Measurements from ENCODE around the gene SERBP1.

The SERBP1 gene

GRCh38 chr1:67434491-67434890 is 4.3 kb upstream of the SERBP1 start:
- TF ChIP-seq CTCF (IDR thresholded peaks at IDR 0.05; ENCODE audit: low read depth, low read length) = no peak
- no peak overlapping the region for H3K4me3 ChIP-seq (ENCODE audit: low read depth, low read length)
- DNase-seq (ENCODE audit: low read depth, low spot score) = no peak
- in situ Hi-C loops (cut with HindIII; ENCODE audit: low sequenced_read_pairs) = no loop called here

- TF ChIP-seq CTCF (IDR thresholded peaks at IDR 0.05; ENCODE audit: low read depth, low read length) = no peak
- no peak overlapping the region for H3K4me3 ChIP-seq (ENCODE audit: low read depth, low read length)
- DNase-seq (ENCODE audit: low read depth, low spot score) = no peak
- in situ Hi-C loops (cut with HindIII; ENCODE audit: low sequenced_read_pairs) = no loop called here
Measured at GRCh38 chr1:67433837-67434236, 3.6 kb upstream of the SERBP1 start.

- DNase-seq (ENCODE audit: low read depth, low spot score) = no peak
- no peak overlapping the region for H3K4me3 ChIP-seq (ENCODE audit: low read depth, low read length)
- in situ Hi-C loops (cut with HindIII; ENCODE audit: low sequenced_read_pairs) = no loop called here
- TF ChIP-seq CTCF (IDR thresholded peaks at IDR 0.05; ENCODE audit: low read depth, low read length) = no peak
Measured at GRCh38 chr1:67432745-67433144, 2.5 kb upstream of the SERBP1 start.

GRCh38 chr1:67431869-67432578 is 1.8 kb upstream of the SERBP1 start:
- no peak overlapping the region for H3K4me3 ChIP-seq (ENCODE audit: low read depth, low read length)
- TF ChIP-seq CTCF (IDR thresholded peaks at IDR 0.05; ENCODE audit: low read depth, low read length) = no peak
- in situ Hi-C loops (cut with HindIII; ENCODE audit: low sequenced_read_pairs) = no loop called here
- no peak for DNase-seq (ENCODE audit: low read depth, low spot score)

GRCh38 chr1:67431156-67431765 is 1.1 kb upstream of the SERBP1 start:
- peak overlapping the region; percentile 98 for H3K4me3 ChIP-seq (ENCODE audit: low read depth, low read length)
- DNase-seq (ENCODE audit: low read depth, low spot score) = no peak
- TF ChIP-seq CTCF (IDR thresholded peaks at IDR 0.05; ENCODE audit: low read depth, low read length) = no peak
- in situ Hi-C loops (cut with HindIII; ENCODE audit: low sequenced_read_pairs) = no loop called here

- no peak for DNase-seq (ENCODE audit: low read depth, low spot score)
- TF ChIP-seq CTCF (IDR thresholded peaks at IDR 0.05; ENCODE audit: low read depth, low read length) = no peak
- peak overlapping the region; percentile 98 for H3K4me3 ChIP-seq (ENCODE audit: low read depth, low read length)
- in situ Hi-C loops (cut with HindIII; ENCODE audit: low sequenced_read_pairs) = no loop called here
Measured at GRCh38 chr1:67429528-67430357, 459 bp downstream of the SERBP1 start.
